Vagina (tissue), 2 donors: ENCODE results near the gene PLCG1.

Experiments used
- CTCF ChIP-seq, 3 experiments: fragments of 450-650 bp in 2 of 3; fragments of 200-600 bp in 1 of 3; sonication (generic) in 1 of 3; IDR thresholded peaks; one replicate each; pipeline ENCODE4 v1.5.1; 2017 to 2019; ENCODE audit warnings: antibody characterized with exemption in 3 of 3, mild to moderate bottlenecking in 2 of 3, moderate library complexity in 2 of 3
- POLR2A ChIP-seq, 2 donors: fragments of 450-650 bp; IDR thresholded peaks; one replicate each; pipeline ENCODE4 v1.6.1; 2017; ENCODE audit warnings: antibody characterized with exemption in 2 of 2, mild to moderate bottlenecking in 2 of 2, moderate library complexity in 2 of 2
- POLR2AphosphoS5 ChIP-seq, 2 donors: sonication (generic); formaldehyde crosslinking; IDR thresholded peaks; one replicate each; pipeline ENCODE4 v1.9.0; 2017; ENCODE audit warnings: antibody characterized with exemption in 2 of 2, mild to moderate bottlenecking in 2 of 2, low read depth in 1 of 2; ENCODE audit not compliant: insufficient read depth in 1 of 2

GRCh38 chr20:41202426-41202825, 65.1 kb downstream of the PLCG1 start:
- TF ChIP-seq CTCF (IDR thresholded peaks at IDR 0.05) (no peak), POLR2AphosphoS5 (IDR thresholded peaks at IDR 0.05; ENCODE audit: insufficient read depth in 1 of 2, low read depth in 1 of 2) (no peak), POLR2A (IDR thresholded peaks at IDR 0.05) (no peak)
